HepG2 (cell line): ENCODE data around the gene SLC26A4. TPM values are rescaled to one million over a fixed set of nuclear protein-coding genes. Genes with fewer than 3 reads are reported as not detected.

Experiments
- DMAP1 ChIP-seq: IDR thresholded peaks from 2 replicates; pipeline ENCODE4 v1.6.1; 2016
- GFI1 ChIP-seq: sonication (generic); formaldehyde crosslinking; IDR thresholded peaks from 2 replicates; pipeline ENCODE4 v1.5.0; 2020; ENCODE audit warnings: missing genetic modification reagents, mild to moderate bottlenecking, borderline replicate concordance
- KLF15 ChIP-seq: sonication (generic); formaldehyde crosslinking; IDR thresholded peaks from 2 replicates; pipeline ENCODE4 v1.8.1; 2023; ENCODE audit warnings: borderline replicate concordance, mild to moderate bottlenecking, inconsistent platforms, missing genetic modification reagents, mixed read lengths
- NFIC ChIP-seq: IDR thresholded peaks from 2 replicates; pipeline ENCODE4 v1.6.1; 2012; ENCODE audit warnings: mild to moderate bottlenecking, low read length, inconsistent platforms
- POLR2AphosphoS5 ChIP-seq: IDR thresholded peaks from 2 replicates; pipeline ENCODE4 v1.6.1; 2012; ENCODE audit warnings: low read depth, low read length
- RARA ChIP-seq: IDR thresholded peaks from 2 replicates; pipeline ENCODE4 v1.6.1; 2016; ENCODE audit warnings: missing genetic modification reagents, missing compliant biosample characterization
- SNAI1 ChIP-seq: sonication (generic); formaldehyde crosslinking; IDR thresholded peaks from 2 replicates; pipeline ENCODE4 v1.5.0; 2020; ENCODE audit warnings: mild to moderate bottlenecking, missing genetic modification reagents, borderline replicate concordance
- TARDBP ChIP-seq: sonication (generic); formaldehyde crosslinking; IDR thresholded peaks from 2 replicates; pipeline ENCODE4 v1.8.0; 2022; ENCODE audit warnings: mild to moderate bottlenecking, missing genetic modification reagents
- ZFX ChIP-seq: sonication (generic); formaldehyde crosslinking; IDR thresholded peaks from 2 replicates; pipeline ENCODE4 v1.4.0; 2020; ENCODE audit warnings: mild to moderate bottlenecking, low read depth, missing genetic modification reagents, moderate library complexity
- ZNF24 ChIP-seq: fragments of 450-650 bp; IDR thresholded peaks from 2 replicates; pipeline ENCODE4 v1.6.1; 2017; ENCODE audit warnings: antibody characterized with exemption, mild to moderate bottlenecking
- ZNF33A ChIP-seq: sonication (generic); formaldehyde crosslinking; IDR thresholded peaks from 2 replicates; pipeline ENCODE4 v1.5.1; 2020; ENCODE audit warnings: missing genetic modification reagents, mild to moderate bottlenecking, moderate library complexity, borderline replicate concordance
- ZNF431 ChIP-seq: sonication (generic); formaldehyde crosslinking; IDR thresholded peaks from 2 replicates; pipeline ENCODE4 v1.9.0; 2022; ENCODE audit warnings: missing genetic modification reagents, low read depth, mild to moderate bottlenecking, borderline replicate concordance
- ZNF660 ChIP-seq: sonication (generic); formaldehyde crosslinking; IDR thresholded peaks from 2 replicates; pipeline ENCODE4 v1.5.1; 2020; ENCODE audit warnings: mild to moderate bottlenecking, low read depth, missing genetic modification reagents, borderline replicate concordance
- ZSCAN21 ChIP-seq: sonication (generic); formaldehyde crosslinking; IDR thresholded peaks from 2 replicates; pipeline ENCODE4 v1.8.0; 2022; ENCODE audit warnings: mild to moderate bottlenecking, missing genetic modification reagents, moderate library complexity, borderline replicate concordance
- polyA plus RNA-seq, 8 experiments: library from polyadenylated mRNA; depleted of rRNA in 3 of 8; stranded (reverse) in 7 of 8; unstranded in 1 of 8; fragments of >200 nt; fragmentation: Illumina TruSeq in 4 of 8; extraction: Trizol in 4 of 8; gene quantifications; 2 replicates each; pipeline versions ENCODE4 v1.2.1 to v1.2.3, GENCODE V29; 2011 to 2016; ENCODE audit warnings: low read depth in 4 of 8, missing spikeins in 1 of 8, mixed read lengths in 1 of 8; ENCODE audit not compliant: insufficient read depth in 1 of 8
- total RNA-seq, 5 experiments: library from RNA; depleted of rRNA; stranded (reverse); fragments of >200 nt; fragmentation: Illumina TruSeq; extraction: Trizol; gene quantifications; 2 replicates each; pipeline ENCODE4 v1.2.3, GENCODE V29; 2016; ENCODE audit warnings: low read depth in 1 of 5
- TF ChIP-seq, protein P1 (sequence below): sonication (generic); formaldehyde crosslinking; conservative IDR thresholded peaks from 2 replicates; pipeline ENCODE4 v1.4.0; 2020; ENCODE audit warnings: mild to moderate bottlenecking, missing genetic modification reagents, moderate library complexity
- TF ChIP-seq, protein P2 (sequence below): sonication (generic); formaldehyde crosslinking; IDR thresholded peaks from 2 replicates; pipeline ENCODE4 v1.4.0; 2020; ENCODE audit warnings: mild to moderate bottlenecking, missing genetic modification reagents
- TF ChIP-seq, protein P3 (sequence below): sonication (generic); formaldehyde crosslinking; IDR thresholded peaks from 2 replicates; pipeline ENCODE4 v1.5.0; 2020; ENCODE audit warnings: mild to moderate bottlenecking, missing genetic modification reagents

The SLC26A4 gene
- total and polyA plus RNA-seq, 2 of the 13 experiments (the other 11 are each of a cell fraction or from before 2014, with no cell fraction given), result 0.08 to 0.11 TPM

DNA sequence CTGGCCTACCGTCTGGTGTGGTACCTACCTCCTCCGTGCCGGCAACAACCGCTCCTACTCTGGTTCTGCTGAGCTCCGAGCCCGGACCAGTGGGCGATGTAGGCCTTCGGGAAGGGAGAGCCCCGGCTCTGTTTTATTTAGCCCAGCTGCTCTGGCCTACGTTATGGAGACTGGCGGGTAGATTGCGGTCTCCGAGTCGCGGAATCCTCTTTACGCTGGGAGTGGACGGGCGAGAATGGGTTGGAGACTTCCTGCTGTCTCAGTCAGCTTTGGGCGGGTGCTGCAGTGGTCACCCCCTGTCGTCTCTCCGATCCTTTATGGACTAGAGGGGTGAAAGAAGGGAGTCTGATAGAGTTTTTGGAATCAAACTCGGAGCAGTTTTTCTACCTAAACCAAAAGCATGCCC, 83.7 kb downstream of the SLC26A4 start (continued):
- TF ChIP-seq, protein P1, sequence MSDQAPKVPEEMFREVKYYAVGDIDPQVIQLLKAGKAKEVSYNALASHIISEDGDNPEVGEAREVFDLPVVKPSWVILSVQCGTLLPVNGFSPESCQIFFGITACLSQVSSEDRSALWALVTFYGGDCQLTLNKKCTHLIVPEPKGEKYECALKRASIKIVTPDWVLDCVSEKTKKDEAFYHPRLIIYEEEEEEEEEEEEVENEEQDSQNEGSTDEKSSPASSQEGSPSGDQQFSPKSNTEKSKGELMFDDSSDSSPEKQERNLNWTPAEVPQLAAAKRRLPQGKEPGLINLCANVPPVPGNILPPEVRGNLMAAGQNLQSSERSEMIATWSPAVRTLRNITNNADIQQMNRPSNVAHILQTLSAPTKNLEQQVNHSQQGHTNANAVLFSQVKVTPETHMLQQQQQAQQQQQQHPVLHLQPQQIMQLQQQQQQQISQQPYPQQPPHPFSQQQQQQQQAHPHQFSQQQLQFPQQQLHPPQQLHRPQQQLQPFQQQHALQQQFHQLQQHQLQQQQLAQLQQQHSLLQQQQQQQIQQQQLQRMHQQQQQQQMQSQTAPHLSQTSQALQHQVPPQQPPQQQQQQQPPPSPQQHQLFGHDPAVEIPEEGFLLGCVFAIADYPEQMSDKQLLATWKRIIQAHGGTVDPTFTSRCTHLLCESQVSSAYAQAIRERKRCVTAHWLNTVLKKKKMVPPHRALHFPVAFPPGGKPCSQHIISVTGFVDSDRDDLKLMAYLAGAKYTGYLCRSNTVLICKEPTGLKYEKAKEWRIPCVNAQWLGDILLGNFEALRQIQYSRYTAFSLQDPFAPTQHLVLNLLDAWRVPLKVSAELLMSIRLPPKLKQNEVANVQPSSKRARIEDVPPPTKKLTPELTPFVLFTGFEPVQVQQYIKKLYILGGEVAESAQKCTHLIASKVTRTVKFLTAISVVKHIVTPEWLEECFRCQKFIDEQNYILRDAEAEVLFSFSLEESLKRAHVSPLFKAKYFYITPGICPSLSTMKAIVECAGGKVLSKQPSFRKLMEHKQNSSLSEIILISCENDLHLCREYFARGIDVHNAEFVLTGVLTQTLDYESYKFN, result no peak
- TF ChIP-seq TARDBP (CRISPR knock-in tag), result no peak
- TF ChIP-seq RARA (CRISPR knock-in tag), result 0 out of 2 replicates have a peak, but pooled peaks have one; percentile 2
- 0 out of 2 replicates have a peak, but pooled peaks have one; percentile 12 for TF ChIP-seq DMAP1 (CRISPR knock-in tag)
- TF ChIP-seq ZNF33A (CRISPR knock-in tag), result no peak
- no peak for TF ChIP-seq GFI1
- 0 out of 2 replicates have a peak, but pooled peaks have one; percentile 31 for TF ChIP-seq NFIC
- no peak for TF ChIP-seq POLR2AphosphoS5
- TF ChIP-seq ZNF431 (CRISPR knock-in tag), result no peak
- no peak for TF ChIP-seq ZNF24
- TF ChIP-seq KLF15, result no peak
- TF ChIP-seq ZNF660, result no peak
- TF ChIP-seq, protein P2, sequence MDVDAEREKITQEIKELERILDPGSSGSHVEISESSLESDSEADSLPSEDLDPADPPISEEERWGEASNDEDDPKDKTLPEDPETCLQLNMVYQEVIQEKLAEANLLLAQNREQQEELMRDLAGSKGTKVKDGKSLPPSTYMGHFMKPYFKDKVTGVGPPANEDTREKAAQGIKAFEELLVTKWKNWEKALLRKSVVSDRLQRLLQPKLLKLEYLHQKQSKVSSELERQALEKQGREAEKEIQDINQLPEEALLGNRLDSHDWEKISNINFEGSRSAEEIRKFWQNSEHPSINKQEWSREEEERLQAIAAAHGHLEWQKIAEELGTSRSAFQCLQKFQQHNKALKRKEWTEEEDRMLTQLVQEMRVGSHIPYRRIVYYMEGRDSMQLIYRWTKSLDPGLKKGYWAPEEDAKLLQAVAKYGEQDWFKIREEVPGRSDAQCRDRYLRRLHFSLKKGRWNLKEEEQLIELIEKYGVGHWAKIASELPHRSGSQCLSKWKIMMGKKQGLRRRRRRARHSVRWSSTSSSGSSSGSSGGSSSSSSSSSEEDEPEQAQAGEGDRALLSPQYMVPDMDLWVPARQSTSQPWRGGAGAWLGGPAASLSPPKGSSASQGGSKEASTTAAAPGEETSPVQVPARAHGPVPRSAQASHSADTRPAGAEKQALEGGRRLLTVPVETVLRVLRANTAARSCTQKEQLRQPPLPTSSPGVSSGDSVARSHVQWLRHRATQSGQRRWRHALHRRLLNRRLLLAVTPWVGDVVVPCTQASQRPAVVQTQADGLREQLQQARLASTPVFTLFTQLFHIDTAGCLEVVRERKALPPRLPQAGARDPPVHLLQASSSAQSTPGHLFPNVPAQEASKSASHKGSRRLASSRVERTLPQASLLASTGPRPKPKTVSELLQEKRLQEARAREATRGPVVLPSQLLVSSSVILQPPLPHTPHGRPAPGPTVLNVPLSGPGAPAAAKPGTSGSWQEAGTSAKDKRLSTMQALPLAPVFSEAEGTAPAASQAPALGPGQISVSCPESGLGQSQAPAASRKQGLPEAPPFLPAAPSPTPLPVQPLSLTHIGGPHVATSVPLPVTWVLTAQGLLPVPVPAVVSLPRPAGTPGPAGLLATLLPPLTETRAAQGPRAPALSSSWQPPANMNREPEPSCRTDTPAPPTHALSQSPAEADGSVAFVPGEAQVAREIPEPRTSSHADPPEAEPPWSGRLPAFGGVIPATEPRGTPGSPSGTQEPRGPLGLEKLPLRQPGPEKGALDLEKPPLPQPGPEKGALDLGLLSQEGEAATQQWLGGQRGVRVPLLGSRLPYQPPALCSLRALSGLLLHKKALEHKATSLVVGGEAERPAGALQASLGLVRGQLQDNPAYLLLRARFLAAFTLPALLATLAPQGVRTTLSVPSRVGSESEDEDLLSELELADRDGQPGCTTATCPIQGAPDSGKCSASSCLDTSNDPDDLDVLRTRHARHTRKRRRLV (CRISPR knock-in tag), result no peak
- no peak for TF ChIP-seq SNAI1
- TF ChIP-seq, protein P3, sequence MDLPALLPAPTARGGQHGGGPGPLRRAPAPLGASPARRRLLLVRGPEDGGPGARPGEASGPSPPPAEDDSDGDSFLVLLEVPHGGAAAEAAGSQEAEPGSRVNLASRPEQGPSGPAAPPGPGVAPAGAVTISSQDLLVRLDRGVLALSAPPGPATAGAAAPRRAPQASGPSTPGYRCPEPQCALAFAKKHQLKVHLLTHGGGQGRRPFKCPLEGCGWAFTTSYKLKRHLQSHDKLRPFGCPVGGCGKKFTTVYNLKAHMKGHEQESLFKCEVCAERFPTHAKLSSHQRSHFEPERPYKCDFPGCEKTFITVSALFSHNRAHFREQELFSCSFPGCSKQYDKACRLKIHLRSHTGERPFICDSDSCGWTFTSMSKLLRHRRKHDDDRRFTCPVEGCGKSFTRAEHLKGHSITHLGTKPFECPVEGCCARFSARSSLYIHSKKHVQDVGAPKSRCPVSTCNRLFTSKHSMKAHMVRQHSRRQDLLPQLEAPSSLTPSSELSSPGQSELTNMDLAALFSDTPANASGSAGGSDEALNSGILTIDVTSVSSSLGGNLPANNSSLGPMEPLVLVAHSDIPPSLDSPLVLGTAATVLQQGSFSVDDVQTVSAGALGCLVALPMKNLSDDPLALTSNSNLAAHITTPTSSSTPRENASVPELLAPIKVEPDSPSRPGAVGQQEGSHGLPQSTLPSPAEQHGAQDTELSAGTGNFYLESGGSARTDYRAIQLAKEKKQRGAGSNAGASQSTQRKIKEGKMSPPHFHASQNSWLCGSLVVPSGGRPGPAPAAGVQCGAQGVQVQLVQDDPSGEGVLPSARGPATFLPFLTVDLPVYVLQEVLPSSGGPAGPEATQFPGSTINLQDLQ, result no peak
- TF ChIP-seq ZFX, result no peak
- peak; percentile 12; the same call in 1 of the 2 replicates for TF ChIP-seq ZSCAN21 (CRISPR knock-in tag)
